ENCODE results near the gene TMEM63C. TPM values are rescaled to one million over a fixed set of nuclear protein-coding genes. Genes with fewer than 3 reads are reported as not detected.

The TMEM63C gene
- polyA plus RNA-seq, 1 donor (not counting 4 experiments of a cell fraction or from before 2014, with no cell fraction given) = 0.66 TPM

GRCh38 chr14:77238996-77239395, 57.4 kb downstream of the TMEM63C start:
- no peak overlapping the region for H3K27ac ChIP-seq (ENCODE audit: control insufficient read depth, insufficient read depth, low read length)
- no peak overlapping the region for H3K4me2 ChIP-seq (ENCODE audit: control insufficient read depth, extremely low read depth, insufficient read depth, low read depth, low read length)
- no peaks in the 10 kb centered on the region for H3K9me1 ChIP-seq (ENCODE audit: control insufficient read depth, extremely low read depth, insufficient read depth, low read length)
- H3K27me3 ChIP-seq (ENCODE audit: control insufficient read depth, extremely low read depth, insufficient read depth, low read length) = no peaks in the 10 kb centered on the region
- no peaks in the 10 kb centered on the region for H3K9me3 ChIP-seq (ENCODE audit: control insufficient read depth, low read depth, low read length)
- no peaks in the 10 kb centered on the region for H4K20me1 ChIP-seq (ENCODE audit: control insufficient read depth, extremely low read depth, insufficient read depth, low read length)
- dilution Hi-C loops (cut with MboI; ENCODE audit: extremely low pct_ligation_motif_present, low sequenced_read_pairs) = no loop called here
- DNase-seq (ENCODE audit: low read depth, low spot score) = no peak
- no peak overlapping the region for H3K9ac ChIP-seq (ENCODE audit: control insufficient read depth, extremely low read depth, insufficient read depth, low read length)
- H2AFZ ChIP-seq (ENCODE audit: control insufficient read depth, low read length) = no peak overlapping the region
- no peaks in the 10 kb centered on the region for H3K36me3 ChIP-seq (ENCODE audit: control insufficient read depth in 2 of 2, extremely low read depth in 1 of 2, insufficient read depth in 2 of 2, low read length in 2 of 2)
- no peaks in the 10 kb centered on the region for H3K4me1 ChIP-seq (ENCODE audit: control insufficient read depth, extremely low read depth, insufficient read depth, low read length)
- no peaks in the 10 kb centered on the region for H3K79me2 ChIP-seq (ENCODE audit: control insufficient read depth, insufficient read depth, low read length)
- H3K4me3 ChIP-seq (ENCODE audit: control insufficient read depth in 2 of 3, extremely low read depth in 1 of 3, insufficient read depth in 2 of 3, low read depth in 1 of 3, low read length in 3 of 3) = no peak overlapping the region
- TF ChIP-seq CTCF (optimal IDR thresholded peaks at IDR 0.05 in 1 of 3, IDR thresholded peaks at IDR 0.05 in 1 of 3, conservative IDR thresholded peaks at IDR 0.05 in 1 of 3; ENCODE audit: extremely low read depth in 1 of 3, insufficient read depth in 2 of 3, low read length in 3 of 3) (no peak), EZH2 (IDR thresholded peaks at IDR 0.05; ENCODE audit: low read length) (no peak)
- no peak for FAIRE-seq

GRCh38 chr14:77239412-77239811, 57.8 kb downstream of the TMEM63C start:
- Histone ChIP-seq H3K27ac (ENCODE audit: control insufficient read depth, insufficient read depth, low read length) (no peak overlapping the region), H3K9me3 (ENCODE audit: control insufficient read depth, low read depth, low read length) (no peaks in the 10 kb centered on the region), H3K9me1 (ENCODE audit: control insufficient read depth, extremely low read depth, insufficient read depth, low read length) (no peaks in the 10 kb centered on the region), H3K9ac (ENCODE audit: control insufficient read depth, extremely low read depth, insufficient read depth, low read length) (no peak overlapping the region), H2AFZ (ENCODE audit: control insufficient read depth, low read length) (no peak overlapping the region), H3K4me3 (ENCODE audit: control insufficient read depth in 2 of 3, extremely low read depth in 1 of 3, insufficient read depth in 2 of 3, low read depth in 1 of 3, low read length in 3 of 3) (no peak overlapping the region), H3K4me1 (ENCODE audit: control insufficient read depth, extremely low read depth, insufficient read depth, low read length) (no peaks in the 10 kb centered on the region), H4K20me1 (ENCODE audit: control insufficient read depth, extremely low read depth, insufficient read depth, low read length) (no peaks in the 10 kb centered on the region), H3K36me3 (ENCODE audit: control insufficient read depth in 2 of 2, extremely low read depth in 1 of 2, insufficient read depth in 2 of 2, low read length in 2 of 2) (no peaks in the 10 kb centered on the region), H3K27me3 (ENCODE audit: control insufficient read depth, extremely low read depth, insufficient read depth, low read length) (no peaks in the 10 kb centered on the region), H3K79me2 (ENCODE audit: control insufficient read depth, insufficient read depth, low read length) (no peaks in the 10 kb centered on the region), H3K4me2 (ENCODE audit: control insufficient read depth, extremely low read depth, insufficient read depth, low read depth, low read length) (no peak overlapping the region)
- TF ChIP-seq CTCF (optimal IDR thresholded peaks at IDR 0.05 in 1 of 3, IDR thresholded peaks at IDR 0.05 in 1 of 3, conservative IDR thresholded peaks at IDR 0.05 in 1 of 3; ENCODE audit: extremely low read depth in 1 of 3, insufficient read depth in 2 of 3, low read length in 3 of 3) = no peak
- TF ChIP-seq EZH2 (IDR thresholded peaks at IDR 0.05; ENCODE audit: low read length) = no peak
- dilution Hi-C loops (cut with MboI; ENCODE audit: extremely low pct_ligation_motif_present, low sequenced_read_pairs) = no loop called here
- DNase-seq (ENCODE audit: low read depth, low spot score) (no peak), FAIRE-seq (no peak)
